Mesenchymal stem cell (in vitro differentiated cells and primary cell): ENCODE measurements around the gene ZC2HC1C.

ENCODE experiments used
- DNase-seq: peaks from one replicate; pipeline ENCODE4 v3.0.0-alpha.2; 2013
- H2AFZ ChIP-seq: one replicate; pipeline ENCODE4 v1.6.1; 2013; ENCODE audit warnings: low read depth, mild to moderate bottlenecking, control low read depth, inconsistent platforms, low read length, moderate library complexity
- H2AK5ac ChIP-seq: 2 replicates; pipeline ENCODE4 v1.6.1; 2013; ENCODE audit warnings: low read length, moderate library complexity, mild to moderate bottlenecking, inconsistent platforms; ENCODE audit not compliant: severe bottlenecking
- H2BK120ac ChIP-seq: one replicate; pipeline ENCODE4 v1.6.1; 2013; ENCODE audit warnings: low read depth, mild to moderate bottlenecking, inconsistent platforms, low read length, moderate library complexity
- H2BK12ac ChIP-seq, 2 experiments: one replicate each; pipeline ENCODE4 v1.6.1; 2013; ENCODE audit warnings: inconsistent platforms in 2 of 2, low read length in 2 of 2, mild to moderate bottlenecking in 2 of 2, moderate library complexity in 2 of 2, control low read depth in 1 of 2
- H2BK15ac ChIP-seq: one replicate; pipeline ENCODE4 v1.6.1; 2013; ENCODE audit warnings: mild to moderate bottlenecking, low read depth, inconsistent platforms; ENCODE audit not compliant: poor library complexity, severe bottlenecking
- H2BK5ac ChIP-seq: 2 replicates; pipeline ENCODE4 v1.6.1; 2013; ENCODE audit warnings: low read depth, mild to moderate bottlenecking, low read length, control low read depth, inconsistent platforms; ENCODE audit not compliant: poor library complexity, severe bottlenecking
- H3K14ac ChIP-seq, 2 experiments: one replicate each; pipeline ENCODE4 v1.6.1; 2013; ENCODE audit warnings: inconsistent platforms in 2 of 2, low read length in 2 of 2, control low read depth in 1 of 2, mild to moderate bottlenecking in 1 of 2, moderate library complexity in 1 of 2
- H3K18ac ChIP-seq, 2 experiments: one replicate each; pipeline ENCODE4 v1.6.1; 2013; ENCODE audit warnings: inconsistent platforms in 2 of 2, low read length in 2 of 2, control low read depth in 1 of 2, low read depth in 1 of 2, mild to moderate bottlenecking in 1 of 2
- H3K23ac ChIP-seq, 2 experiments: one replicate each; pipeline ENCODE4 v1.6.1; 2013; ENCODE audit warnings: inconsistent platforms in 2 of 2, low read length in 2 of 2, mild to moderate bottlenecking in 2 of 2, moderate library complexity in 2 of 2, control low read depth in 1 of 2
- H3K27ac ChIP-seq: 2 replicates; pipeline ENCODE4 v1.5.1; 2013; ENCODE audit warnings: mild to moderate bottlenecking, moderate library complexity, low read length, control low read depth, inconsistent platforms; ENCODE audit not compliant: poor library complexity, severe bottlenecking
- H3K27me3 ChIP-seq, 2 experiments: 2 replicates each; pipeline versions ENCODE4 v1.6.1 to v1.7.0; 2013; ENCODE audit warnings: low read length in 2 of 2, mild to moderate bottlenecking in 2 of 2, moderate library complexity in 2 of 2, control low read depth in 1 of 2, inconsistent platforms in 1 of 2; ENCODE audit not compliant: control insufficient read depth in 1 of 2, insufficient read depth in 1 of 2
- H3K36me3 ChIP-seq, 2 experiments: 2 replicates each; pipeline versions ENCODE4 v1.6.1 to v1.7.0; 2013; ENCODE audit warnings: low read length in 2 of 2, control low read depth in 1 of 2, inconsistent platforms in 1 of 2, low read depth in 1 of 2, mild to moderate bottlenecking in 1 of 2; ENCODE audit not compliant: insufficient read depth in 2 of 2, control insufficient read depth in 1 of 2
- H3K4ac ChIP-seq, 2 experiments: one replicate each; pipeline ENCODE4 v1.6.1; 2013; ENCODE audit warnings: inconsistent platforms in 2 of 2, low read length in 2 of 2, mild to moderate bottlenecking in 2 of 2, moderate library complexity in 2 of 2, control low read depth in 1 of 2, low read depth in 1 of 2
- H3K4me1 ChIP-seq: 2 replicates; pipeline ENCODE4 v1.6.1; 2013; ENCODE audit warnings: low read depth, low read length, control low read depth; ENCODE audit not compliant: control insufficient read depth, insufficient read depth
- H3K4me2 ChIP-seq: 2 replicates; pipeline ENCODE4 v1.6.1; 2013; ENCODE audit warnings: low read length, mild to moderate bottlenecking, inconsistent platforms; ENCODE audit not compliant: poor library complexity, severe bottlenecking
- H3K4me3 ChIP-seq, 2 experiments: 2 replicates each; pipeline versions ENCODE4 v1.5.1 to v1.7.0; 2013; ENCODE audit warnings: low read length in 2 of 2, mild to moderate bottlenecking in 2 of 2, control low read depth in 1 of 2, low read depth in 1 of 2; ENCODE audit not compliant: insufficient read depth in 1 of 2
- H3K79me1 ChIP-seq: replicated peaks from 2 replicates; pipeline ENCODE4 v1.6.1; 2013; ENCODE audit warnings: mild to moderate bottlenecking, control low read depth, low read length, inconsistent platforms; ENCODE audit not compliant: poor library complexity, severe bottlenecking
- H3K9ac ChIP-seq: 2 replicates; pipeline ENCODE4 v1.7.0; 2013; ENCODE audit warnings: mild to moderate bottlenecking, low read length, moderate library complexity
- H3K9me3 ChIP-seq: 2 replicates; pipeline ENCODE4 v1.7.0; 2013; ENCODE audit warnings: mild to moderate bottlenecking, low read length; ENCODE audit not compliant: control insufficient read depth
- H4K8ac ChIP-seq: one replicate; pipeline ENCODE4 v1.6.1; 2013; ENCODE audit warnings: inconsistent platforms, mild to moderate bottlenecking, low read length, moderate library complexity
- H4K91ac ChIP-seq: one replicate; pipeline ENCODE4 v1.6.1; 2013; ENCODE audit warnings: mild to moderate bottlenecking, low read length, inconsistent platforms
- WGBS: methylation state at CpG from one replicate; pipeline ENCODE4 v1.1.7; 2013; ENCODE audit warnings: mixed read lengths; 5-methylcytosine and 5-hydroxymethylcytosine counted together

The ZC2HC1C gene

GRCh38 chr14:75025876-75026275, 43.6 kb upstream of the ZC2HC1C start:
- no peaks in the 10 kb centered on the region for H3K79me1 ChIP-seq
- H2BK120ac ChIP-seq = no peak overlapping the region
- H3K23ac ChIP-seq = no peak overlapping the region
- no peak overlapping the region for H3K14ac ChIP-seq
- no peak overlapping the region for H3K4me2 ChIP-seq
- no peak overlapping the region for H2AFZ ChIP-seq
- H3K9me3 ChIP-seq = no peaks in the 10 kb centered on the region
- H3K4ac ChIP-seq = no peak overlapping the region
- no peak overlapping the region for H3K18ac ChIP-seq
- no peaks in the 10 kb centered on the region for H3K4me1 ChIP-seq
- 100% methylated on average over 2 of the region's 2 CpGs for WGBS
- H3K27ac ChIP-seq = no peak overlapping the region
- H2AK5ac ChIP-seq = no peak overlapping the region
- no peaks in the 10 kb centered on the region for H3K27me3 ChIP-seq
- H3K9ac ChIP-seq = no peak overlapping the region
- no peak for DNase-seq
- no peak overlapping the region for H2BK12ac ChIP-seq
- H4K8ac ChIP-seq = no peak overlapping the region
- H3K4me3 ChIP-seq = no peak overlapping the region
- no peak overlapping the region for H2BK15ac ChIP-seq
- H4K91ac ChIP-seq = no peak overlapping the region
- no peak overlapping the region for H2BK5ac ChIP-seq
- H3K36me3 ChIP-seq = peaks cover 8 to 82% of the 10 kb centered on the region in 2 experiments

- Histone ChIP-seq H3K9ac (no peak overlapping the region), H3K9me3 (no peaks in the 10 kb centered on the region), H3K14ac (no peak overlapping the region), H4K91ac (no peak overlapping the region), H4K8ac (no peak overlapping the region), H2BK15ac (no peak overlapping the region), H3K27me3 (no peaks in the 10 kb centered on the region), H3K23ac (no peak overlapping the region), H2AFZ (no peak overlapping the region), H2BK12ac (no peak overlapping the region), H2AK5ac (no peak overlapping the region), H3K36me3 (peaks cover 14 to 78% of the 10 kb centered on the region in 2 experiments), H2BK5ac (no peak overlapping the region), H3K4me1 (no peaks in the 10 kb centered on the region), H3K4ac (no peak overlapping the region), H3K4me2 (no peak overlapping the region), H3K27ac (no peak overlapping the region), H3K4me3 (no peak overlapping the region), H3K18ac (no peak overlapping the region), H3K79me1 (no peaks in the 10 kb centered on the region), H2BK120ac (no peak overlapping the region)
- 0% methylated on average over 1 of the region's 1 CpG for WGBS
- DNase-seq = no peak
These were observed 39.3 kb upstream of the ZC2HC1C start for GRCh38 chr14:75030147-75030546.

GRCh38 chr14:75032939-75033338, 36.5 kb upstream of the ZC2HC1C start:
- Histone ChIP-seq H3K4me2 (no peak overlapping the region), H3K4ac (no peak overlapping the region), H3K36me3 (peaks cover 21 to 84% of the 10 kb centered on the region in 2 experiments), H4K8ac (no peak overlapping the region), H3K79me1 (peaks cover 1% of the 10 kb centered on the region), H2BK120ac (peak overlapping the region; percentile 15), H4K91ac (no peak overlapping the region), H3K27ac (no peak overlapping the region), H3K23ac (no peak overlapping the region), H2AK5ac (no peak overlapping the region), H3K18ac (no peak overlapping the region), H3K9ac (no peak overlapping the region), H2BK5ac (no peak overlapping the region), H3K4me3 (no peak overlapping the region), H2BK12ac (no peak overlapping the region), H3K14ac (peak overlapping the region in 1 of 2 experiments; percentile 48), H3K4me1 (no peaks in the 10 kb centered on the region), H3K9me3 (no peaks in the 10 kb centered on the region), H3K27me3 (no peaks in the 10 kb centered on the region), H2AFZ (no peak overlapping the region), H2BK15ac (no peak overlapping the region)
- no peak for DNase-seq
- 100% methylated on average over 2 of the region's 2 CpGs for WGBS

- Histone ChIP-seq H3K9me3 (no peaks in the 10 kb centered on the region), H3K36me3 (peaks cover 8 to 65% of the 10 kb centered on the region in 2 experiments), H2BK120ac (no peak overlapping the region), H2AFZ (no peak overlapping the region), H4K8ac (no peak overlapping the region), H3K4me3 (no peak overlapping the region), H3K27ac (no peak overlapping the region), H3K4ac (no peak overlapping the region), H3K23ac (no peak overlapping the region), H3K4me2 (no peak overlapping the region), H2AK5ac (no peak overlapping the region), H3K27me3 (no peaks in the 10 kb centered on the region), H3K14ac (no peak overlapping the region), H3K79me1 (peaks cover 5% of the 10 kb centered on the region), H3K4me1 (peaks cover 9% of the 10 kb centered on the region), H3K18ac (no peak overlapping the region), H2BK12ac (no peak overlapping the region), H2BK15ac (no peak overlapping the region), H3K9ac (no peak overlapping the region), H2BK5ac (no peak overlapping the region), H4K91ac (no peak overlapping the region)
- no peak for DNase-seq
- 60% methylated on average over 1 of the region's 1 CpG for WGBS
These were observed 28.9 kb upstream of the ZC2HC1C start for GRCh38 chr14:75040507-75040906.
